IPS-20b (cell line): ENCODE results near the gene CAD.

Experiments
- H3K27ac ChIP-seq: one replicate; pipeline ENCODE4 v1.5.1; 2013; ENCODE audit warnings: low read length
- H3K27me3 ChIP-seq: 2 replicates; pipeline ENCODE4 v1.6.1; 2013; ENCODE audit warnings: mild to moderate bottlenecking, low read length, inconsistent platforms; ENCODE audit not compliant: insufficient read depth
- H3K36me3 ChIP-seq: 2 replicates; pipeline ENCODE4 v1.6.1; 2013; ENCODE audit warnings: low read depth, mild to moderate bottlenecking, inconsistent platforms, low read length, moderate library complexity; ENCODE audit not compliant: insufficient read depth
- H3K4me1 ChIP-seq: 2 replicates; pipeline ENCODE4 v1.6.1; 2013; ENCODE audit warnings: mild to moderate bottlenecking, control low read depth, inconsistent platforms, low read length, moderate library complexity; ENCODE audit not compliant: insufficient read depth
- H3K4me3 ChIP-seq: 2 replicates; pipeline ENCODE4 v1.5.1; 2013; ENCODE audit warnings: mild to moderate bottlenecking, low read length, inconsistent platforms
- H3K9ac ChIP-seq: 2 replicates; pipeline ENCODE4 v1.6.1; 2013; ENCODE audit warnings: low read depth, mild to moderate bottlenecking, inconsistent platforms, low read length, moderate library complexity
- H3K9me3 ChIP-seq: 2 replicates; pipeline ENCODE4 v1.6.1; 2013; ENCODE audit warnings: mild to moderate bottlenecking, low read depth, low read length, inconsistent platforms; ENCODE audit not compliant: insufficient read depth

Gene CAD

GRCh38 chr2:27236136-27236535, 19.0 kb downstream of the CAD start:
- no peaks in the 10 kb centered on the region for H3K27me3 ChIP-seq
- H3K9ac ChIP-seq = no peak overlapping the region
- no peaks in the 10 kb centered on the region for H3K4me1 ChIP-seq
- H3K36me3 ChIP-seq = peaks cover 100% of the 10 kb centered on the region
- no peak overlapping the region for H3K4me3 ChIP-seq
- H3K27ac ChIP-seq = no peak overlapping the region
- no peaks in the 10 kb centered on the region for H3K9me3 ChIP-seq

DNA sequence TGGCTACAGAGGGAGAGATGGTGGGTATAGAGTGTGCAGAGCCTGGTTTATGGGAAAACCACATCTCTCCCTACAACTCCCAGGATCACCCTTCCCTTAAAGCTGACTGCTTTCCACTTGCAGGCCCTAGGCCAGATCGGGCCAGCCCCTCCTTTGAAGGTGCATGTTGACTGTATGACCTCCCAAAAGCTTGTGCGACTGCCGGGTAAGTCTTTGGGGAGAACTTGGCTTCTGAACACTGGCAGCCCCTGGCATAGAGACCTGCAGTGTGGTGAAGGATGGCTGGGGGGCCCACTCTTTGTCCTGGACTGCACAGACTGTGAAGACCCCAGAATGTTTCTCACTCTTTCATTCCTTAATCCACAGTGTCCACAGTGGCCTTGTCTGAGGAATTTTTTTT, 19.5 kb downstream of the CAD start:
- H3K4me3 ChIP-seq = no peak overlapping the region
- no peak overlapping the region for H3K9ac ChIP-seq
- H3K9me3 ChIP-seq = no peaks in the 10 kb centered on the region
- peaks cover 100% of the 10 kb centered on the region for H3K36me3 ChIP-seq
- no peak overlapping the region for H3K27ac ChIP-seq
- H3K4me1 ChIP-seq = no peaks in the 10 kb centered on the region
- no peaks in the 10 kb centered on the region for H3K27me3 ChIP-seq

- Histone ChIP-seq H3K27ac (no peak overlapping the region), H3K4me3 (no peak overlapping the region), H3K36me3 (peaks cover 100% of the 10 kb centered on the region), H3K4me1 (no peaks in the 10 kb centered on the region), H3K27me3 (no peaks in the 10 kb centered on the region), H3K9ac (no peak overlapping the region), H3K9me3 (no peaks in the 10 kb centered on the region)
Measured at GRCh38 chr2:27237341-27237945, 20.3 kb downstream of the CAD start.

DNA sequence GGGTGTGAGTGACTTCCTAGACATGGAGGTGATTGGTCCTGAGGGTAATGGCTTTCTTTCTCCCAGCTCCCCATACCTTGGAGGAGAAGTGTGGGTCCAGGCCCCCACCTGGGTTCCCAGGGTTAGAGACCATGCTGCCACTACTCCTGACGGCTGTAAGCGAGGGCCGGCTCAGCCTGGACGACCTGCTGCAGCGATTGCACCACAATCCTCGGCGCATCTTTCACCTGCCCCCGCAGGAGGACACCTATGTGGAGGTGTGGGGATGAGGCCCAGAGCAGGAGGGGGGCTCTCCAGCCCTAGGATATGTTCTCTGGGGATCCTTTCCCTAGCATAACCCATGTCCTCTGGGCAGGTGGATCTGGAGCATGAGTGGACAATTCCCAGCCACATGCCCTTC, 21.8 kb downstream of the CAD start:
- Histone ChIP-seq H3K4me3 (no peak overlapping the region), H3K9me3 (no peaks in the 10 kb centered on the region), H3K4me1 (no peaks in the 10 kb centered on the region), H3K36me3 (peaks cover 100% of the 10 kb centered on the region), H3K27me3 (no peaks in the 10 kb centered on the region), H3K27ac (no peak overlapping the region), H3K9ac (no peak overlapping the region)

DNA sequence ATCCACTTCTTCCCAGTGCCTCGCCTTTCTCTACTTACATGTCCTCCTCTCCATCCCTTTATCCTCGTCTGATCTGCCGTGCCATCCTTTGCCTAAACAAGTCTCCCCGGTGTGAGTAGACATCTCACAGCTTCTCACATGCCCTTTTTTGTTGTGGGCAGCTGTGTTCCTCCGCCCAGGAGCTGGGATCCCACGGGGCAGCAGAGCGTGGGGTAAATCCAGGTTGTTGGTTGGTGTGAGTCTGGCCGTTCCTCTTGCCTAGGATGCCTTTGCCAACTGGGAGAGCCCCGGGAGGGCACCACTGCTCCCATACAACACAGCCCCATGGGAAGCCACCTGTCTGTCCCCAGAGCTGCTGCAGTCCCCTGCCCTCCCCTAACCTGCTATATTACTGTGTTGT, 23.2 kb downstream of the CAD start:
- Histone ChIP-seq H3K27ac (no peak overlapping the region), H3K36me3 (peaks cover 98% of the 10 kb centered on the region), H3K4me1 (no peaks in the 10 kb centered on the region), H3K9me3 (no peaks in the 10 kb centered on the region), H3K9ac (no peak overlapping the region), H3K27me3 (no peaks in the 10 kb centered on the region), H3K4me3 (no peak overlapping the region)

DNA sequence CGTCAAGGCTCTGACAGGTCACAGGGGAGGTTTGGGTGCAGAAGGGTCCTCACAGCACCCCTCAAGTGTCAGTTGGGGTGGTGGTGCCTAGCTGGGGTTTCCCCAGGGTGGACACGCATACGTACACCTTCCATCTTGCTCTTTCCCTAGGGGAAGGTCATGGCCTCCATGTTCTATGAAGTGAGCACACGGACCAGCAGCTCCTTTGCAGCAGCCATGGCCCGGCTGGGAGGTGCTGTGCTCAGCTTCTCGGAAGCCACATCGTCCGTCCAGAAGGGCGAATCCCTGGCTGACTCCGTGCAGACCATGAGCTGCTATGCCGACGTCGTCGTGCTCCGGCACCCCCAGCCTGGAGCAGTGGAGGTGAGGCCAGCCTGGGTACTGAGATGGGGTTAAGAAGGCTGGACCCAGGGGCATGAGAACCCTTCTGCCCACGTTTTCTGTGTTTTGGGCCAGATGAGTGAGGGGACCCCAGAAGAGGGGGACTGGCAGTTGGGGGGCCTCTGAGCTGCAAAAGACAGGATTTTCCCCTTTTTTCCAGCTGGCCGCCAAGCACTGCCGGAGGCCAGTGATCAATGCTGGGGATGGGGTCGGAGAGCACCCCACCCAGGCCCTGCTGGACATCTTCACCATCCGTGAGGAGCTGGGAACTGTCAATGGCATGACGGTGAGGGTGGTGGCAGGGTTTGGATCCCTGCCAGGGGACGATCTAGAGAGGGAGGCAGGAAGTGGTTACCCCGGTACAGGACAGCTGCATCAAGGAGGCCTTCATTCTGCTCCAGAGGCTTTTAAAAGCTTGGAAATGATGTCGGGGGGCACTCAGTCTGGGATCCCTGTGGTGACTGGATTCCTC, 24.8 kb downstream of the CAD start:
- Histone ChIP-seq H3K27ac (no peak overlapping the region), H3K4me1 (no peaks in the 10 kb centered on the region), H3K9ac (no peak overlapping the region), H3K27me3 (no peaks in the 10 kb centered on the region), H3K9me3 (no peaks in the 10 kb centered on the region), H3K36me3 (peaks cover 85% of the 10 kb centered on the region), H3K4me3 (no peak overlapping the region)

DNA sequence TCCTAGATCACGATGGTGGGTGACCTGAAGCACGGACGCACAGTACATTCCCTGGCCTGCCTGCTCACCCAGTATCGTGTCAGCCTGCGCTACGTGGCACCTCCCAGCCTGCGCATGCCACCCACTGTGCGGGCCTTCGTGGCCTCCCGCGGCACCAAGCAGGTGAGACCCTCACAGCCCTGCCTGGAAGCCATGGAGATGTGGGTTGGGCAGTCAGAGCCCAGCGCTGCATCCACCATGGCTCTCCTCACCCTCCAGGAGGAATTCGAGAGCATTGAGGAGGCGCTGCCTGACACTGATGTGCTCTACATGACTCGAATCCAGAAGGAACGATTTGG, 25.4 kb downstream of the CAD start:
- Histone ChIP-seq H3K27ac (no peak overlapping the region), H3K4me1 (no peaks in the 10 kb centered on the region), H3K36me3 (peaks cover 79% of the 10 kb centered on the region), H3K27me3 (no peaks in the 10 kb centered on the region), H3K4me3 (no peak overlapping the region), H3K9ac (no peak overlapping the region), H3K9me3 (no peaks in the 10 kb centered on the region)

DNA sequence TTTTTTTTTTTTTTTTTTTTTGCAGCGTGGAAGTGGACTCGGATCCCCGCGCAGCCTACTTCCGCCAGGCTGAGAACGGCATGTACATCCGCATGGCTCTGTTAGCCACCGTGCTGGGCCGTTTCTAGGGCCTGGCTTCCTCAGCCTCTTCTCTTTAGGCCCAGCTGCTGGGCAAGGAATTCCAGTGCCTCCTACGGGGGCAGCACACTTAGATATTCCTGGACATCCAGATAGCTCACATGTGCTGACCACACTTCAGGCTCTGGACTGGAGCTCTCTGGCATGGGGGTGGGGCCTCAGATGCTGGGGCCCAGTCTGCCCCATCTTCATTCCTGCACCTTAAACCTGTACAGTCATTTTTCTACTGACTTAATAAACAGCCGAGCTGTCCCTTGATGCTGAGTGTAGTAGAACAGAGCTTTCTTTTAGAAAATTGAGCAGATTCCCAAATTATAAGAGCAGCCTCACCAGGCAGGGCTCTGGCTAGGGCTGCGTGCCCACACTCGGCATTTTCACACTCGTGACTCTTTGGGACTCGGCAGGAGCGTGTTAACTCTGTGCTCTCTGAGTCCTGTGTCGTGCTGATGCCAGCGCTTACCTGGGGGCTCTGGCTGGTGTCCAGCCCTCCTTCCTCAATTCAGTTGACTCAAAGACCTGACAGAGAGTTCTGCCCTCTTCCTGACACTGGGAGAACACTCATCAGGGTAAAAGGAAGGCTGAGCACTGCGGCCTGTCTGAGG, 26.4 kb downstream of the CAD start:
- Histone ChIP-seq H3K27me3 (no peaks in the 10 kb centered on the region), H3K36me3 (peaks cover 70% of the 10 kb centered on the region), H3K4me1 (no peaks in the 10 kb centered on the region), H3K9ac (no peak overlapping the region), H3K27ac (no peak overlapping the region), H3K9me3 (no peaks in the 10 kb centered on the region), H3K4me3 (no peak overlapping the region)

DNA sequence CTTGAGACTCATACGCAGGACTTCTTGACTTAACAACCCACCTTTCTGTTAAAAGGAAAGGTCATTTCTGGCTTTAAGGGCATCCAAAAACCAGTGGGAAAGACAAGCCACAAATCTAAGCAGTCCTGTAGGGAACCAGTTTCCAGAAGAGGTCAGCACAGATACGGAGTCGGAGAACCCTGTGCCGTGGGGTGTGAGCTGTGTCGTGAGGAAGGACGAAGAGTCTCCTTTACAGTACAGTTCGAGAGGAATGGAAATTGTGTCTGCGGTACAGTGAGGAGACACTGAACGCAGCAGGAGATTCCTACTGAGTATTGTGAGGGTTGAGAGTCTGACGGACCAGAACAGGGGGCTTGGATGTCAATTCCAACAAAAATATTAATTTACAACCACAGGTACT, 27.9 kb downstream of the CAD start:
- Histone ChIP-seq H3K4me3 (no peak overlapping the region), H3K27ac (no peak overlapping the region), H3K27me3 (no peaks in the 10 kb centered on the region), H3K9me3 (no peaks in the 10 kb centered on the region), H3K36me3 (peaks cover 54% of the 10 kb centered on the region), H3K9ac (no peak overlapping the region), H3K4me1 (no peaks in the 10 kb centered on the region)

GRCh38 chr2:27245626-27246025, 28.5 kb downstream of the CAD start:
- peaks cover 4% of the 10 kb centered on the region; the same call in 1 of the 2 replicates for H3K27me3 ChIP-seq
- no peaks in the 10 kb centered on the region for H3K9me3 ChIP-seq
- H3K9ac ChIP-seq = no peak overlapping the region
- H3K4me1 ChIP-seq = peaks cover 3% of the 10 kb centered on the region; the same call in 1 of the 2 replicates
- no peak overlapping the region for H3K4me3 ChIP-seq
- H3K36me3 ChIP-seq = peaks cover 49% of the 10 kb centered on the region
- no peak overlapping the region for H3K27ac ChIP-seq

DNA sequence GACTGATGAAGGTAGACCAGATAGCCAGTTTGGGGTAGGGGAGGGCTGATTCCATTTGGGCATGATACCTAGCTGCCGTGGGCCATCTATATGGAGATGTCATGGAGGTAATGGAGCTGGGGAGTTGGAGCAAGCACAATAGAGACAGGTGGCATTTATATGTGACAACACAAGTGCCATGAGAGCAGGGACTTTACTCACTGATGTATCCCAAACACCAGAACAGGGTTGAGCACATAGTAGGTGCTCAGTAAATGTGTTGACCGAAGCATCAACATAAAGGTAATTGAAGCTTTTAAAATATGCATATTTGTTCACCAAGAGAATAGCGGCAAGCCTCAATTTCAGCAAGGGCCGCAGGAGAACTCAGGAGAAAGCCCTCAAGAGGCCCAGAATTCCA, 30.7 kb downstream of the CAD start:
- peaks cover 3% of the 10 kb centered on the region; the same call in 1 of the 2 replicates for H3K4me1 ChIP-seq
- peaks cover 19% of the 10 kb centered on the region for H3K27me3 ChIP-seq
- no peaks in the 10 kb centered on the region for H3K9me3 ChIP-seq
- H3K4me3 ChIP-seq = no peak overlapping the region
- no peak overlapping the region for H3K9ac ChIP-seq
- peaks cover 26% of the 10 kb centered on the region for H3K36me3 ChIP-seq
- no peak overlapping the region for H3K27ac ChIP-seq
